ENCODE data around the gene LIX1L. TPM values are rescaled to one million over a fixed set of nuclear protein-coding genes. Genes with fewer than 3 reads are reported as not detected.

The LIX1L gene
- 10 to 100 TPM; 36.9 to 39.5 TPM for total RNA-seq

DNA sequence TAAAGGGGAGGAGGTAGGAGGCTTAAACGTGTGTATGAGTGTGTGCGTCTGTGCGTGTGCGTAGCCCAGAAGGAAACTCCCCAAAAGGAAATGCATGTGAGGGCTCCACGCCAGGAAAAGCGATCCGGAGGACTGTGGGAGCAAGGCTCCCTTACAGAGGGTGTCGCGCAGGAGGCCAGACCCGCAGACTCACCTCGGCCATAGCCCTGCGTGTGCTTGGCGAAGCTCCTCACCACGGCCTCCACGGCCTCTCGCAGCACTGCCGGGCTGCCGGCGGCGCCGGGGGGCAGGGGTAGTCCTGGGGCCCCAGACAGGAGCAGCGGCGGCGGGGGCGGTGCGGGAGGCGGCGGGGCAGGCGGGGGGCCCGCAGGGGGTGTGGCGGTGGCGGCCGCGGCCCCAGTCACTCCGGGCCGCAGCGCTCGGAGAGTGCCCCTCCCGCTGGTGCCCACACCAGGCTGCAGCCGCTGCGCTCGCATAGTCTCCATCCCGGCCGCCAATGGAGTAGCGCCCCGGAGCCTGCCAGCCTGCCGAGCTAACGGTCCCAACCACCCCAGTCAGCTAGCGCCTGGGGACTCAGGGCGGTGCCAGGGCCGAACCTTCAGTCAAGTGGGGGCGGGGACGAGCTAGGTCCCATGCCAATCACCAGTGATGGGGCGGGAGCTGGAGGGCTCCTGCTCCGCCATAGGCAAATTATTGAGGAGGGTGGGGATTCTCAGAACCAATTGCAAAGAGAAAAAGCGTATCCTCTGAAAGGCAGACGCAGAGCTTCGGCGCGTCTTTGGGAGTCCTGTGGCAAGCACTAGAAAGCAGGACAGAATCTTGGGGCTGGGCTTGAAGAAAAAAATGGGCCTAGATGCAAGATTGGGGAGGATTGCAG is at the start of gene LIX1L:
TSS of gene LIX1L (minus strand) at position 575 of the 877 bp plus-strand sequence. CDS start at position 485, 90 bp downstream.
- DNase-seq, result peak; percentile 95 to 98
- Mint-ChIP-seq H3K27ac (peak within 1 kb of the TSS; percentile 94), H3K36me3 (ENCODE audit: insufficient read depth in 2 of 2) (peaks cover 3 to 10% of the 10 kb centered on the region in 2 donors), H3K4me3 (peak within 1 kb of the TSS; percentile 84 to 96), H3K27me3 (ENCODE audit: low read depth) (no peaks in the 10 kb centered on the region), H3K9me3 (no peaks in the 10 kb centered on the region), H3K4me1 (ENCODE audit: low read depth) (peaks cover 78% of the 10 kb centered on the region)
- ATAC-seq (replicated peaks in 1 of 2), result peak; percentile 88 to 92

DNA sequence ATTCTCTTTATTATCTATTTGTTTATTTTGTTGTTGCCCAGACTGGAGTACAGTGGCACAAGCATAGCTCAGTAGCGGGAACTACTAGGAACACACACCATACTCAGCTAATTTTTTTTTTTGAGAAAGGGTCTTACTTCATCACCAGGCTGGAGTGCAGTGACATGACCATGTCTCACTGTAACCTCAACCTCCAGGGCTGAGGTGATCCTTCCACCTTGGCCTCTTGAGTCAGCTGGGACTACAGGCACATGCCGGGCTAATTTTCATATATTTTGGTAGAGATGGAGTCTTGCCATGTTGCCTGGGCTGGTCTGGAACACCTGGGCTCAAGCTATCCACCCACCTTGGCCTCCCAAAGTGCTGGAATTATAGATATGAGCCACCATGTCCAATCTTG is 43.9 kb upstream of the LIX1L start:
- ATAC-seq (replicated peaks in 1 of 2), result no peak
- peaks cover 85% of the 10 kb centered on the region for H3K4me1 Mint-ChIP-seq (ENCODE audit: low read depth)
- H3K4me3 Mint-ChIP-seq, result peak overlapping the region in 1 of 2 donors; percentile 16
- H3K36me3 Mint-ChIP-seq (ENCODE audit: insufficient read depth in 2 of 2), result no peaks in the 10 kb centered on the region
- no peaks in the 10 kb centered on the region for H3K9me3 Mint-ChIP-seq
- no peaks in the 10 kb centered on the region for H3K27me3 Mint-ChIP-seq (ENCODE audit: low read depth)
- peak overlapping the region; percentile 93 for H3K27ac Mint-ChIP-seq
- DNase-seq, result no peak

DNA sequence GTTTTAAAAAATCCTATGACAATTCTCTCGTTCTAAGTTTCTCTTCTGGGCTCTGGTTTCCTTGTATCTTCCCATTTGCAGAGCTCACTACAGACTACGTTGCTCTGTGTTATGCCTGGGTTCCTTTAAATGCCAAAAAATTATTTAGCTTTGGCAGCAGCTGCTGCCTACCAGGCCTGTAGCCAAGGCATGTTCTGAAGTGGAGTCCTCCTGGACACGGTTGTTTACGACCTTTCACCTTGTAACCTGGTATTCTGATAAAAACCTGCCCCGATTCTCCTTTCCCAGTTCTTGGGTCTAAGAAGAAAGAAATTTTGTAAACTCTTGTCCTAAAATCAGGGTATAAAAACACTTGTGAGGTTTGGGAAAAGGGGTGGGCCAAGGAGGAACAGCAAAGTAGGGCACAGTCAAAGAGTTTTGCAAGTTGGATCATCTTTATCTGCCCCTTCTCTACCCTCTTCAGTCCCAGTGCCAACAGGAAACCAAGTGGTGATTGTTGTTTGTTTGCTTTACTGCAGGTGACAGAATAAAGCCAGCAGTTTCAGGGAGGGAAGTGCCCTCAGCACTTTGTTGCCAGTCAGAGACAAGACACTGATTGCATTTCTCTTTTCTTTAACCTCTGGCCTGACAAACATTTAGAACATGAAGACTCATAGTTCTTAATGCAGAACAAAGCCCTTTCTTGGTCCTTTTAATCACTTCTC is 41.7 kb upstream of the LIX1L start:
- H3K4me1 Mint-ChIP-seq (ENCODE audit: low read depth), result peaks cover 72% of the 10 kb centered on the region
- no peaks in the 10 kb centered on the region for H3K27me3 Mint-ChIP-seq (ENCODE audit: low read depth)
- no peak for DNase-seq
- peaks cover 13 to 17% of the 10 kb centered on the region in 2 donors for H3K36me3 Mint-ChIP-seq (ENCODE audit: insufficient read depth in 2 of 2)
- peak overlapping the region; percentile 100 for H3K4me3 Mint-ChIP-seq
- no peaks in the 10 kb centered on the region for H3K9me3 Mint-ChIP-seq
- ATAC-seq (replicated peaks in 1 of 2), result no peak
- peak overlapping the region; percentile 99 for H3K27ac Mint-ChIP-seq

DNA sequence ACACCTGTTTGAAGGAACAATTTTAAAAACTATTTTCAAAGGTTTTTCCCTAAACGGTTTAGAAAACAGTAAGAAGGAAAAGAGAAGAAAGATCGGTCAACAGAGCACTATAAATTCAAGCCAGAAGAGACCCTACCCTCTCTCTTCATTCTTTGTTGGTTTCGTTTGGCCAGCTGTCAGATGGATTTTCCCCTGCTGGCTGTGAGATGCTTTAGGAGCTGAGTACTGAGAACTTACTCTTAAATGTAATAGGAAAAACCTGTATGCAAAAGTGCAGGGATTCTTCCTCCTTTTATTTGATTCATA is 39.9 kb upstream of the LIX1L start:
- H3K4me3 Mint-ChIP-seq, result peak overlapping the region; percentile 100
- peaks cover 78% of the 10 kb centered on the region for H3K4me1 Mint-ChIP-seq (ENCODE audit: low read depth)
- H3K36me3 Mint-ChIP-seq (ENCODE audit: insufficient read depth in 2 of 2), result peaks cover 28 to 31% of the 10 kb centered on the region in 2 donors
- H3K27me3 Mint-ChIP-seq (ENCODE audit: low read depth), result no peaks in the 10 kb centered on the region
- ATAC-seq (replicated peaks in 1 of 2) (no peak), DNase-seq (no peak)
- H3K27ac Mint-ChIP-seq, result peak overlapping the region; percentile 99
- no peaks in the 10 kb centered on the region for H3K9me3 Mint-ChIP-seq

DNA sequence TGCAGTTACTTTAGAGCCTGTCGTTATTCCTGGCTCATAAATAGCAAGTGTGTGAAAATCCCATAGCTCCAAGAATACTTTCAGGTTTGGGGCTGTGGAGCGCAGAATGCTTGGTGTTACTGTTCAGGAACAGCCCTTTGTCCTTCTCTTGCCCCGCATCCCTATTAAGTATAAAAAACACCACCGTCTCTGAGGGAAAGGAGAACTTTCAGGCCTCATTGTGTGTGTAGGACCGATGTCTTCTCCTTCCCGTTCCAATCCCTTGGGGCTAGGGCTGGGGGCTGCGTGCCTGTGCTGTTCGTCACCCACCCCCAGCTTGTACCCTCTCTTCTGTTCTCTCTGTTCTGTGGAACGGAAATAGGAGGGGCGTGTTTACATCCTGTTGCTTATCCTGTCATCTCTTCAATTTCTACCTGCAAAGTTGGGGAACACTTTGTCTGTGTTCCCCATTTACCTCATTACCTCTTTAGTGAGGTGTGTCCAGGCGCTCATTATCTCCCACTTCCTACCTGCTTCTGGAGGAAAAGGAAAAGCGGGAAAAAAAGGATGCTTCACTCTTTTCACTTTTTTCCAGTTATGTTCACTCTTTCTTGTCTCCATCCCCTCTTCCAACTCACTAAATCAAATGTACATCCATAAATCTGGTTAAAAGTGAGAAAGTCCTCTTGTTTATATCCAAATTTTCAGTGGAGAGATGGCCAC is 39.4 kb upstream of the LIX1L start:
- peak overlapping the region; percentile 100 for H3K4me3 Mint-ChIP-seq
- H3K36me3 Mint-ChIP-seq (ENCODE audit: insufficient read depth in 2 of 2), result peaks cover 28 to 35% of the 10 kb centered on the region in 2 donors
- no peaks in the 10 kb centered on the region for H3K27me3 Mint-ChIP-seq (ENCODE audit: low read depth)
- DNase-seq (peak; percentile 60 to 62), ATAC-seq (replicated peaks in 1 of 2) (peak; percentile 64 to 70)
- peaks cover 82% of the 10 kb centered on the region for H3K4me1 Mint-ChIP-seq (ENCODE audit: low read depth)
- H3K9me3 Mint-ChIP-seq, result no peaks in the 10 kb centered on the region
- peak overlapping the region; percentile 99 for H3K27ac Mint-ChIP-seq

DNA sequence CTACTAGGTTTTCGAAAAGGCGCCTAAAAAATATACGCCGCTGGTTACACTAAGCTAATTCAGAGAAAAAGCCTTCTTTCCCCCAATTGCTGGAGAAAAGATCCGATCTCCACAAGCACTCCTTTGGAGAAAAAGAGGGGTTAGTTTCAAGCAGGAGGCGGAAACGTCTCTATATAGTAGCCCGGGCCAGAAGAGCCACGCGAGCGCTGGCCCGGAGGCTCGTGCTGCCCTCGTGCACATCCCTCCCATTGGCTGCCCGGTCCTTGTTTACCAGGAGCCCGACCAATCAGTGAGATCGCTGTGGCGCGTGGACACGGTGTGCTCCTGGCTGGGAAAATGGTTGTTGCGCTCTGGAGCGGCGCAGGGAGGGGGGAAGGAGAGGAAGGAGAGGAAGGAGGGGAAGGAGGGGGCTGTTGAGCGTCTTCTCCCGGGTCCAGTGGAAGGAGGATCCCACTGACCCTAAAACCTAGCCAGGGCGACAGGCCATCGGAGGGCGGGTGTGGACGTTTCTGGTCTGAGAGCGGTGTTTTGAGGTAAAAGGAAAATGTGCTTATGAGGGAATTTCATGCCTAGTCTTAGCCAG is 38.7 kb upstream of the LIX1L start, which contains the start of gene TXNIP:
TSS of gene TXNIP (minus strand) at position 147 of the 583 bp plus-strand sequence. CDS start 313 bp downstream, outside the sequence.
- Mint-ChIP-seq H3K9me3 (no peaks in the 10 kb centered on the region), H3K36me3 (ENCODE audit: insufficient read depth in 2 of 2) (peaks cover 28 to 37% of the 10 kb centered on the region in 2 donors), H3K27ac (peak within 1 kb of the TSS; percentile 99), H3K4me1 (ENCODE audit: low read depth) (peaks cover 82% of the 10 kb centered on the region), H3K27me3 (ENCODE audit: low read depth) (no peaks in the 10 kb centered on the region), H3K4me3 (peak within 1 kb of the TSS; percentile 100)
- DNase-seq, result peak; percentile 92 to 93
- peak; percentile 94 to 97 for ATAC-seq (replicated peaks in 1 of 2)

DNA sequence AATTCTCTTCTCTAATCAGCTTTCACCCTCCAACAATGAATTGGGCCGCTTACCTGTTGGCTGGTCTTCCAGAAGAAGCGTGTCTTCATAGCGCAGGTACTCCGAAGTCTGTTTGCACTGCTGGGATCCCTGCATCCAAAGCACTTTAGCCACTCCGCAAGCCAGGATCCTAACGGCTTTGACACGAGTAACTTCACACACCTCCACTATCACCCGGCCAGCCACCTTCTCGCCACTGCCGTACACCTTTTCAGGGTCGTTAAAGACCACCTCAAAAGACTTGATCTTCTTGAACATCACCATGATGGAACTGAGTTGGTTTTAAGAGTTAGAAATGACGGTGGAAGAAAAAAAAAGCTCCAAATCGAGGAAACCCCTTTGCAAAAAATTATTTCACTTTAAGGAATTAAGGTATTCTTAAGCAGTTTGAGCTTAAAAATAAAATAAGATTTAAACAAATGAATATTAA is 38.2 kb upstream of the LIX1L start:
- ATAC-seq (replicated peaks in 1 of 2), result no peak
- H3K9me3 Mint-ChIP-seq, result no peaks in the 10 kb centered on the region
- H3K27ac Mint-ChIP-seq, result peak overlapping the region; percentile 99
- no peak for DNase-seq
- H3K4me3 Mint-ChIP-seq, result peak overlapping the region; percentile 100
- H3K36me3 Mint-ChIP-seq (ENCODE audit: insufficient read depth in 2 of 2), result peaks cover 28 to 37% of the 10 kb centered on the region in 2 donors
- no peaks in the 10 kb centered on the region for H3K27me3 Mint-ChIP-seq (ENCODE audit: low read depth)
- H3K4me1 Mint-ChIP-seq (ENCODE audit: low read depth), result peaks cover 80% of the 10 kb centered on the region

DNA sequence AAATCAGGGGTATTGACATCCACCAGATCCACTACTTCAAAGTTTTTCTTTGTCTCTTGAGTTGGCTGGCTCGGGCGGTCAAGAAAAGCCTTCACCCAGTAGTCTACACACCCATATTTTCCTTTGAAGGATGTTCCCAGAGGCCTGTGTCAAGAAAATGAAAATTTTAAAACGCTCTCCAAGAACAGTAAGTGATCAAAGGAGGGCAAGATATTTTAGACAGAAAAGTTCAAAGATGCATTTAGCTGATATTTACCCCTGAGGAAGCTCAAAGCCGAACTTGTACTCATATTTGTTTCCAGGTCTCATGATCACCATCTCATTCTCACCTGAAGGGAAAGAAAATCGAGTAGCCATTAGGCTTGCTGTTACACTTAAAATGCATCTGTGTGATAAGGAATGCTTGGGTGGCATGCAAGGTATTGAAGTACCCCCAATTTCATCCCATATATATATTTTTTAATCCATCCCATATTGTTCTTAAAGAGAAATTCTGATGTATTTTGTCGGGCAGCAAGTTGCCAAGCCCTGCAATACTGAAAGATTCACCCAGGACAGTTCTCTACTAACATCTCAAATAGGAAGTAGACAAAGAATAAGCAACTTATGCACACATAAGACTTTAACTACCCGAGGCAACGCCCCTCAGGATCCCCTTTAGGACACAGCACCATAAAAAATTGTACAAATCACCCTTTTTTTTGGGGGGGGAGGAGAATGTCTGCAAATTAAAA is 37.5 kb upstream of the LIX1L start:
- peaks cover 28 to 37% of the 10 kb centered on the region in 2 donors for H3K36me3 Mint-ChIP-seq (ENCODE audit: insufficient read depth in 2 of 2)
- DNase-seq, result no peak
- H3K4me1 Mint-ChIP-seq (ENCODE audit: low read depth), result peaks cover 84% of the 10 kb centered on the region
- H3K4me3 Mint-ChIP-seq, result peak overlapping the region; percentile 100
- peak overlapping the region; percentile 99 for H3K27ac Mint-ChIP-seq
- no peak for ATAC-seq (replicated peaks in 1 of 2)
- H3K9me3 Mint-ChIP-seq, result no peaks in the 10 kb centered on the region
- no peaks in the 10 kb centered on the region for H3K27me3 Mint-ChIP-seq (ENCODE audit: low read depth)

DNA sequence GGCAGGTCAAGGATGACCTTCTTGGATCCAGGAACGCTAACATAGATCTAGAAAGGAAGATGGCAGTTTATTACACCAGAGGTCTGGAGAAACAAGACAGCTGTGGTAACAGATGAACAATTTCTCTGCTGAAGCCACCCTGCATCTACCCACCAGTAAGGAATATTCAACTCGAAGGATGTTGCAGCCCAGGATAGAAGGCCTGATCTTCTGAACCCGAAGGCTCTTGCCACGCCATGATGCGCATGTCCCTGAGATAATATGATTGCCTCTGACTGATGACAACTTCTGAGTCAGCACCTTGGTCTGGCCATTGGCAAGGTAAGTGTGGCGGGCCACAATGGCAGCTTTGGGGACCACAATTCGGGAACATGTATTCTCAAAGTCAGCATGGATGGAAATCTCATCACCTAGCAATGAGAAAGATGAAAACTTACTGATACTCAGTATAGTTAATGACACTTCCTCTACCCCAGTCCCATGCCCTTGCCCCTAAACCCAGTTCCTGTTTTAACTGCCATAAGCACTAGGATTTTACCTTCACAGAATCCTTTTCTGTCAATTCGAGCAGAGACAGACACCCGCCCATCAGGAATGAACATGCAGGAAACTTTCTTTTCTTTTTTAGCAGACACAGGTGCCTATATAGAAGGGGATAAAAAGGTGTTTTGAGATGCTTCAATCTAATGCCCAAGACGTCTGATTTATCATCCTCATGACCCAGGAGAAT is 36.7 kb upstream of the LIX1L start:
- Mint-ChIP-seq H3K4me3 (peak overlapping the region; percentile 100), H3K27me3 (ENCODE audit: low read depth) (no peaks in the 10 kb centered on the region), H3K4me1 (ENCODE audit: low read depth) (peaks cover 81% of the 10 kb centered on the region), H3K27ac (peak overlapping the region; percentile 99), H3K9me3 (no peaks in the 10 kb centered on the region), H3K36me3 (ENCODE audit: insufficient read depth in 2 of 2) (peaks cover 28 to 37% of the 10 kb centered on the region in 2 donors)
- peak; percentile 49 to 57 for DNase-seq
- peak; percentile 28 to 34 for ATAC-seq (replicated peaks in 1 of 2)

DNA sequence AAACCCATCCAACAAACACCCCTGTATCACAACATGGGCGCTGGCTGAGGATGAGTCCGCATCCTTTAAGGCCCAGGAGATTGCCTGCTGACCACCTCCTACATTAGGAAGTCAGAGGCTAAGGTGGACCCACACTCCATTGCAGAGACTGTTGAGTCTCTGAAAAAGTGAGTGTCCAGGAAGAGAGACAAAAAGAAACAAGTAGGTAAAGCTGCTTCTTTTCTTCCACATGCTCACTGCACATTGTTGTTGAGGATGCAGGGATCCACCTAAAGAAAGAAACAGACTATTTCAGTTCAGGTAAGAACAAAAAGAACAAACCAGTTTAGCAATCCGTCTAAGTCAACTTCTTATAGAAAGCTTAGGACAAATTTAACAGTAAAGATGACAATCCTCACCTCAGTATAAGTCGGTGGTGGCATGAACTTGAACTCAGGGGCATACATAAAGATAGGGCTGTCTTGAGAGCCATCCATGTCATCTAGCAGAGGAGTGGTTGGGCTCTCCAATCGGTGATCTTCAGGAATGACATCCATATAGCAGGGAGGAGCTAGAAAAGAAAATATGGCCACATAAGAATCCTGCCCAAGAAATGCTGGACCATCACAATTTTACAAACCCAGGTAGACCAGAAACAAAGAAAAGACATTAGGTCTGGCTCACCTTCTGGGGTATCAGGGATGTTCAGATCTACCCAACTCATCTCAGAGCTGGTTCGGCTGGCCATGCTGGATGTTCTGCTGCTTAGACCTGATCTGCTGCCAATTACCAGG is 36.0 kb upstream of the LIX1L start:
- Mint-ChIP-seq H3K27ac (peak overlapping the region; percentile 99), H3K4me1 (ENCODE audit: low read depth) (peaks cover 75% of the 10 kb centered on the region), H3K4me3 (peak overlapping the region; percentile 100), H3K36me3 (ENCODE audit: insufficient read depth in 2 of 2) (peaks cover 28 to 37% of the 10 kb centered on the region in 2 donors), H3K27me3 (ENCODE audit: low read depth) (no peaks in the 10 kb centered on the region), H3K9me3 (no peaks in the 10 kb centered on the region)
- ATAC-seq (replicated peaks in 1 of 2) (no peak), DNase-seq (no peak)

Measured in activated T-cell treated with anti-CD3 and anti-CD28 coated beads, Interleukin-2, amount 50 U/mL, for 72 hours (primary cell).